ENCODE data around the gene ACACA.

DNA sequence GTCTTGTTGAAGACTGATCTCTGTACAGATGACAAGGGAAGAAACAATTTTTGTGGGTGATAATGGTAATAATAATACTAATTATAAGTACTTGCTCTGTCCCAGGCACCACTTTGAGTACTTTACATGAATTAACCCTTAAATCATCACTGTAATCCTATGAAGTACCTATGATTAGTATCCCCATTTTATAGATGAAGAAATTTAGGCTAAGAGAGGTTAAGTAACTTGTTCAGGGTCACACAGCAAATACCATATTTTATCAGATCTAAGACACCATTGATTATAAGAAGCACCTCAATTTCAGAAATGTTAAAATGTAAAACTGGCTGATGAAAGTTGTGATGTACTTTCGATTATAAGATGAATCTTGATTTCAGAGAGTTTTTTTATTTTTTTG is 18.6 kb upstream of the ACACA start:
- TF ChIP-seq EZH2 (IDR thresholded peaks at IDR 0.05; ENCODE audit: low read depth, unreplicated experiment) (no peak), CREB1 (CRISPR knock-in tag; IDR thresholded peaks at IDR 0.05; ENCODE audit: low read depth) (no peak), EZH2phosphoT487 (IDR thresholded peaks at IDR 0.05; ENCODE audit: unreplicated experiment) (no peak), POLR2AphosphoS5 (IDR thresholded peaks at IDR 0.05; ENCODE audit: low read depth) (no peak), JUNB (IDR thresholded peaks at IDR 0.05; ENCODE audit: unreplicated experiment) (no peak), ZNF331 (CRISPR knock-in tag; IDR thresholded peaks at IDR 0.05; ENCODE audit: low read depth) (no peak), STAT1 (IDR thresholded peaks at IDR 0.05; ENCODE audit: unreplicated experiment) (no peak), NANOG (IDR thresholded peaks at IDR 0.05; ENCODE audit: borderline replicate concordance) (no peak), ZNF114 (CRISPR knock-in tag; IDR thresholded peaks at IDR 0.05) (no peak)
- TF ChIP-seq, protein P1, sequence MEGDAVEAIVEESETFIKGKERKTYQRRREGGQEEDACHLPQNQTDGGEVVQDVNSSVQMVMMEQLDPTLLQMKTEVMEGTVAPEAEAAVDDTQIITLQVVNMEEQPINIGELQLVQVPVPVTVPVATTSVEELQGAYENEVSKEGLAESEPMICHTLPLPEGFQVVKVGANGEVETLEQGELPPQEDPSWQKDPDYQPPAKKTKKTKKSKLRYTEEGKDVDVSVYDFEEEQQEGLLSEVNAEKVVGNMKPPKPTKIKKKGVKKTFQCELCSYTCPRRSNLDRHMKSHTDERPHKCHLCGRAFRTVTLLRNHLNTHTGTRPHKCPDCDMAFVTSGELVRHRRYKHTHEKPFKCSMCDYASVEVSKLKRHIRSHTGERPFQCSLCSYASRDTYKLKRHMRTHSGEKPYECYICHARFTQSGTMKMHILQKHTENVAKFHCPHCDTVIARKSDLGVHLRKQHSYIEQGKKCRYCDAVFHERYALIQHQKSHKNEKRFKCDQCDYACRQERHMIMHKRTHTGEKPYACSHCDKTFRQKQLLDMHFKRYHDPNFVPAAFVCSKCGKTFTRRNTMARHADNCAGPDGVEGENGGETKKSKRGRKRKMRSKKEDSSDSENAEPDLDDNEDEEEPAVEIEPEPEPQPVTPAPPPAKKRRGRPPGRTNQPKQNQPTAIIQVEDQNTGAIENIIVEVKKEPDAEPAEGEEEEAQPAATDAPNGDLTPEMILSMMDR (conservative IDR thresholded peaks at IDR 0.05; ENCODE audit: low read depth in 2 of 2) = no peak
- TF ChIP-seq, protein P2, sequence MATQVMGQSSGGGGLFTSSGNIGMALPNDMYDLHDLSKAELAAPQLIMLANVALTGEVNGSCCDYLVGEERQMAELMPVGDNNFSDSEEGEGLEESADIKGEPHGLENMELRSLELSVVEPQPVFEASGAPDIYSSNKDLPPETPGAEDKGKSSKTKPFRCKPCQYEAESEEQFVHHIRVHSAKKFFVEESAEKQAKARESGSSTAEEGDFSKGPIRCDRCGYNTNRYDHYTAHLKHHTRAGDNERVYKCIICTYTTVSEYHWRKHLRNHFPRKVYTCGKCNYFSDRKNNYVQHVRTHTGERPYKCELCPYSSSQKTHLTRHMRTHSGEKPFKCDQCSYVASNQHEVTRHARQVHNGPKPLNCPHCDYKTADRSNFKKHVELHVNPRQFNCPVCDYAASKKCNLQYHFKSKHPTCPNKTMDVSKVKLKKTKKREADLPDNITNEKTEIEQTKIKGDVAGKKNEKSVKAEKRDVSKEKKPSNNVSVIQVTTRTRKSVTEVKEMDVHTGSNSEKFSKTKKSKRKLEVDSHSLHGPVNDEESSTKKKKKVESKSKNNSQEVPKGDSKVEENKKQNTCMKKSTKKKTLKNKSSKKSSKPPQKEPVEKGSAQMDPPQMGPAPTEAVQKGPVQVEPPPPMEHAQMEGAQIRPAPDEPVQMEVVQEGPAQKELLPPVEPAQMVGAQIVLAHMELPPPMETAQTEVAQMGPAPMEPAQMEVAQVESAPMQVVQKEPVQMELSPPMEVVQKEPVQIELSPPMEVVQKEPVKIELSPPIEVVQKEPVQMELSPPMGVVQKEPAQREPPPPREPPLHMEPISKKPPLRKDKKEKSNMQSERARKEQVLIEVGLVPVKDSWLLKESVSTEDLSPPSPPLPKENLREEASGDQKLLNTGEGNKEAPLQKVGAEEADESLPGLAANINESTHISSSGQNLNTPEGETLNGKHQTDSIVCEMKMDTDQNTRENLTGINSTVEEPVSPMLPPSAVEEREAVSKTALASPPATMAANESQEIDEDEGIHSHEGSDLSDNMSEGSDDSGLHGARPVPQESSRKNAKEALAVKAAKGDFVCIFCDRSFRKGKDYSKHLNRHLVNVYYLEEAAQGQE (IDR thresholded peaks at IDR 0.05; ENCODE audit: unreplicated experiment) = no peak
- TF ChIP-seq, protein P3, sequence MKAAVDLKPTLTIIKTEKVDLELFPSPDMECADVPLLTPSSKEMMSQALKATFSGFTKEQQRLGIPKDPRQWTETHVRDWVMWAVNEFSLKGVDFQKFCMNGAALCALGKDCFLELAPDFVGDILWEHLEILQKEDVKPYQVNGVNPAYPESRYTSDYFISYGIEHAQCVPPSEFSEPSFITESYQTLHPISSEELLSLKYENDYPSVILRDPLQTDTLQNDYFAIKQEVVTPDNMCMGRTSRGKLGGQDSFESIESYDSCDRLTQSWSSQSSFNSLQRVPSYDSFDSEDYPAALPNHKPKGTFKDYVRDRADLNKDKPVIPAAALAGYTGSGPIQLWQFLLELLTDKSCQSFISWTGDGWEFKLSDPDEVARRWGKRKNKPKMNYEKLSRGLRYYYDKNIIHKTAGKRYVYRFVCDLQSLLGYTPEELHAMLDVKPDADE (IDR thresholded peaks at IDR 0.05) = no peak
- TF ChIP-seq, protein P4, sequence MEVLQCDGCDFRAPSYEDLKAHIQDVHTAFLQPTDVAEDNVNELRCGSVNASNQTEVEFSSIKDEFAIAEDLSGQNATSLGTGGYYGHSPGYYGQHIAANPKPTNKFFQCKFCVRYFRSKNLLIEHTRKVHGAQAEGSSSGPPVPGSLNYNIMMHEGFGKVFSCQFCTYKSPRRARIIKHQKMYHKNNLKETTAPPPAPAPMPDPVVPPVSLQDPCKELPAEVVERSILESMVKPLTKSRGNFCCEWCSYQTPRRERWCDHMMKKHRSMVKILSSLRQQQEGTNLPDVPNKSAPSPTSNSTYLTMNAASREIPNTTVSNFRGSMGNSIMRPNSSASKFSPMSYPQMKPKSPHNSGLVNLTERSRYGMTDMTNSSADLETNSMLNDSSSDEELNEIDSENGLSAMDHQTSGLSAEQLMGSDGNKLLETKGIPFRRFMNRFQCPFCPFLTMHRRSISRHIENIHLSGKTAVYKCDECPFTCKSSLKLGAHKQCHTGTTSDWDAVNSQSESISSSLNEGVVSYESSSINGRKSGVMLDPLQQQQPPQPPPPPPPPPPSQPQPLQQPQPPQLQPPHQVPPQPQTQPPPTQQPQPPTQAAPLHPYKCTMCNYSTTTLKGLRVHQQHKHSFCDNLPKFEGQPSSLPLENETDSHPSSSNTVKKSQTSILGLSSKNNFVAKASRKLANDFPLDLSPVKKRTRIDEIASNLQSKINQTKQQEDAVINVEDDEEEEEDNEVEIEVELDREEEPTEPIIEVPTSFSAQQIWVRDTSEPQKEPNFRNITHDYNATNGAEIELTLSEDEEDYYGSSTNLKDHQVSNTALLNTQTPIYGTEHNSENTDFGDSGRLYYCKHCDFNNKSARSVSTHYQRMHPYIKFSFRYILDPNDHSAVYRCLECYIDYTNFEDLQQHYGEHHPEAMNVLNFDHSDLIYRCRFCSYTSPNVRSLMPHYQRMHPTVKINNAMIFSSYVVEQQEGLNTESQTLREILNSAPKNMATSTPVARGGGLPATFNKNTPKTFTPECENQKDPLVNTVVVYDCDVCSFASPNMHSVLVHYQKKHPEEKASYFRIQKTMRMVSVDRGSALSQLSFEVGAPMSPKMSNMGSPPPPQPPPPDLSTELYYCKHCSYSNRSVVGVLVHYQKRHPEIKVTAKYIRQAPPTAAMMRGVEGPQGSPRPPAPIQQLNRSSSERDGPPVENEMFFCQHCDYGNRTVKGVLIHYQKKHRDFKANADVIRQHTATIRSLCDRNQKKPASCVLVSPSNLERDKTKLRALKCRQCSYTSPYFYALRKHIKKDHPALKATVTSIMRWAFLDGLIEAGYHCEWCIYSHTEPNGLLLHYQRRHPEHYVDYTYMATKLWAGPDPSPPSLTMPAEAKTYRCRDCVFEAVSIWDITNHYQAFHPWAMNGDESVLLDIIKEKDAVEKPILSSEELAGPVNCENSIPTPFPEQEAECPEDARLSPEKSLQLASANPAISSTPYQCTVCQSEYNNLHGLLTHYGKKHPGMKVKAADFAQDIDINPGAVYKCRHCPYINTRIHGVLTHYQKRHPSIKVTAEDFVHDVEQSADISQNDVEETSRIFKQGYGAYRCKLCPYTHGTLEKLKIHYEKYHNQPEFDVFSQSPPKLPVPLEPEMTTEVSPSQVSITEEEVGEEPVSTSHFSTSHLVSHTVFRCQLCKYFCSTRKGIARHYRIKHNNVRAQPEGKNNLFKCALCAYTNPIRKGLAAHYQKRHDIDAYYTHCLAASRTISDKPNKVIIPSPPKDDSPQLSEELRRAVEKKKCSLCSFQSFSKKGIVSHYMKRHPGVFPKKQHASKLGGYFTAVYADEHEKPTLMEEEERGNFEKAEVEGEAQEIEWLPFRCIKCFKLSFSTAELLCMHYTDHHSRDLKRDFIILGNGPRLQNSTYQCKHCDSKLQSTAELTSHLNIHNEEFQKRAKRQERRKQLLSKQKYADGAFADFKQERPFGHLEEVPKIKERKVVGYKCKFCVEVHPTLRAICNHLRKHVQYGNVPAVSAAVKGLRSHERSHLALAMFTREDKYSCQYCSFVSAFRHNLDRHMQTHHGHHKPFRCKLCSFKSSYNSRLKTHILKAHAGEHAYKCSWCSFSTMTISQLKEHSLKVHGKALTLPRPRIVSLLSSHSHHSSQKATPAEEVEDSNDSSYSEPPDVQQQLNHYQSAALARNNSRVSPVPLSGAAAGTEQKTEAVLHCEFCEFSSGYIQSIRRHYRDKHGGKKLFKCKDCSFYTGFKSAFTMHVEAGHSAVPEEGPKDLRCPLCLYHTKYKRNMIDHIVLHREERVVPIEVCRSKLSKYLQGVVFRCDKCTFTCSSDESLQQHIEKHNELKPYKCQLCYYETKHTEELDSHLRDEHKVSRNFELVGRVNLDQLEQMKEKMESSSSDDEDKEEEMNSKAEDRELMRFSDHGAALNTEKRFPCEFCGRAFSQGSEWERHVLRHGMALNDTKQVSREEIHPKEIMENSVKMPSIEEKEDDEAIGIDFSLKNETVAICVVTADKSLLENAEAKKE (CRISPR knock-in tag; IDR thresholded peaks at IDR 0.05) = no peak

Data from GM23338 (cell line).